ENCODE results near the gene HOGA1. TPM values are rescaled to one million over a fixed set of nuclear protein-coding genes. Genes with fewer than 3 reads are reported as not detected.

The HOGA1 gene
- total RNA-seq, 1 experiment from 2014 or later: not detected

DNA sequence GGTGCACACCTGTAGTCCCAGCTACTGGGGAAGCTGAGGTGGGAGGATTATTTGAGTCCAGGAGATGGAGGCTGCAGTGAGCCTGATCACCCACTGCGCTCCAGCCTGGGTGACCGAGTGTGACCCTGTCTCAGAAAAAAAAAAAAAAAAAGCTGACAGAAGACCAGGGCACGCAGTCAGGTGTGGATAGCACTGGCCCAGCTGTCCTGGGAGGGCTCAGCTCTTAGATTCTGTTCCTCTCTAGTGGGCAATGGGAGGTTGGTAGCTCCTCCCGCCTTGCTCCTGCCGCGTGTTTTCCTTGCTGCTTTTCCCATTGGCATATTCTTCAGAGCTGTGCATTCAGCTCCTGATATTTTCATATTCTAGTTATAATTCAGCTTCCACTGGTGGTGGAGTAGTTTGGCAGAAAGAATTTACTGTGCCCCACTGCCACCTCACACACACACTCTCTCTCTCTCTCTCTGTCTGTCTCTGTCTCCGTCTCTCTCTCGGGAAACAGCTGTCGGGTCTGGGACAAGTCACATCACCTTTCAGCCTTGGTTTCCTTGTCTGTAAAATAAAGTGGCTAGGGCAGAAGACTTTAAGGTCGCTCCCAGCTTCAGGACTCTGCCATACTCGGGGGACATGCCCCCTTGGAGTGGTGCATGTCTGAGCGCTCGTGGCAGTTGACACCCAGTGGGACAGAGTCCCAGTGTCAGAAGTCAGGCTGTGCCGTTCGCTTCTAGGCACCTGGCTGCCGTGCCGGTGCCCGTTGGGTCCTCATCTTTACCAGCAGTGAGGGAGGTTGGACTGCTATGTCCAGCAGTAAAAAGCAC lies 37.5 kb upstream of the HOGA1 start:
- H3K4me3 ChIP-seq (ENCODE audit: low read depth, low read length, poor library complexity, severe bottlenecking): no peak overlapping the region
- ChIA-PET POLR2A (ENCODE audit: low non-redundant PET) (no interaction called here), CTCF (no interaction called here)
- H3K36me3 ChIP-seq (ENCODE audit: insufficient read depth, low read length, poor library complexity, severe bottlenecking): no peaks in the 10 kb centered on the region
- BruUV-seq (replicated peaks): no TSS peak
- H3K4me1 ChIP-seq (ENCODE audit: insufficient read depth, low read length, poor library complexity, severe bottlenecking): peaks cover 20% of the 10 kb centered on the region
- no peak for DNase-seq (ENCODE audit: low spot score)
- no peak for TF ChIP-seq EZH2 (IDR thresholded peaks at IDR 0.05; ENCODE audit: borderline replicate concordance, low read depth, low read length, poor library complexity, severe bottlenecking)
- TF ChIP-seq CTCF (conservative IDR thresholded peaks at IDR 0.05; ENCODE audit: low read depth, low read length): no peak
- no peaks in the 10 kb centered on the region for H3K27me3 ChIP-seq (replicated peaks; ENCODE audit: insufficient read depth, low read depth, low read length, poor library complexity)
- H3K27ac ChIP-seq (ENCODE audit: low read depth, low read length, poor library complexity, severe bottlenecking): no peak overlapping the region
- no peaks in the 10 kb centered on the region for H3K9me3 ChIP-seq (ENCODE audit: low read depth, low read length, poor library complexity, severe bottlenecking)
- intact Hi-C loops (cut with micrococcal nuclease; ENCODE audit: unreplicated experiment): no loop called here

DNA sequence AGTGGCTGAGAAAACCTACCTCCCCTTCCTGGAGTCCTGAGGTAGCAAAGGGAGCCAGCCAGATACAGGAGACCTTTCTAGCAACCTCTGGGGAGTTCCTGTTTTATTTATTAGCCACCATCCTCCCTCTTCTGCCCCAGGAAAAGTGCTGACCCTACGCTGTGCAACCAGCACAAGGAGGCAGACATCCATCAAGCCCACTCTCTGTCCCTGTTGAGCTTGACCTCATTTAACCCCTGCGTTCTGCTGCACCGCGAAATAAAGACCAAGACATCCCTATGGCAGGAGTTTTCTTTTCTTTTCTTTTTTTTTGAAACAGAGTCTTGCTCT lies 37.0 kb upstream of the HOGA1 start:
- H3K27me3 ChIP-seq (replicated peaks; ENCODE audit: insufficient read depth, low read depth, low read length, poor library complexity): no peaks in the 10 kb centered on the region
- BruUV-seq (replicated peaks): no TSS peak
- H3K27ac ChIP-seq (ENCODE audit: low read depth, low read length, poor library complexity, severe bottlenecking): no peak overlapping the region
- intact Hi-C loops (cut with micrococcal nuclease; ENCODE audit: unreplicated experiment): no loop called here
- no peak for DNase-seq (ENCODE audit: low spot score)
- no peak overlapping the region for H3K4me3 ChIP-seq (ENCODE audit: low read depth, low read length, poor library complexity, severe bottlenecking)
- H3K36me3 ChIP-seq (ENCODE audit: insufficient read depth, low read length, poor library complexity, severe bottlenecking): no peaks in the 10 kb centered on the region
- peaks cover 14% of the 10 kb centered on the region for H3K4me1 ChIP-seq (ENCODE audit: insufficient read depth, low read length, poor library complexity, severe bottlenecking)
- no peak for TF ChIP-seq EZH2 (IDR thresholded peaks at IDR 0.05; ENCODE audit: borderline replicate concordance, low read depth, low read length, poor library complexity, severe bottlenecking)
- TF ChIP-seq CTCF (conservative IDR thresholded peaks at IDR 0.05; ENCODE audit: low read depth, low read length): no peak
- H3K9me3 ChIP-seq (ENCODE audit: low read depth, low read length, poor library complexity, severe bottlenecking): no peaks in the 10 kb centered on the region
- POLR2A ChIA-PET (ENCODE audit: low non-redundant PET): no interaction called here
- CTCF ChIA-PET: no interaction called here

DNA sequence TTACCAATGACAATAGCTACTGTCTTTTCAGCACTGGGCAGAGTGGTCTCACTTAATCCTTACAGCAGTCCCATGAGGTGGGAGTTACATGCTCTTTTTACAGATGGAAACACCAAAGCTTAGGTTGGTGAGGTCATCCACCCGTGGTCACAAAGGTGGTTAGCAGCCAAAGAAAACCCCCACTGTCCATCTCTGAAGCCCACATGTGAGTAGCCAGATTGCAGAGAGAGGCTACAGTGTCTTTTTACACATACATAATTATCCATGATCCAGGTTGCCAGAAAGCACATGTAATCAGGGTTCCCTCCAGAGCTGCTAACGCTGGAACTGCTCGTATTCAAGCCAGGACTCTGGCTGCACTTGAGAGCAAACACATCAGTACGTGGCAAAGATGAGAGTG lies 36.2 kb upstream of the HOGA1 start:
- H3K36me3 ChIP-seq (ENCODE audit: insufficient read depth, low read length, poor library complexity, severe bottlenecking): no peaks in the 10 kb centered on the region
- DNase-seq (ENCODE audit: low spot score): no peak
- peaks cover 7% of the 10 kb centered on the region for H3K4me1 ChIP-seq (ENCODE audit: insufficient read depth, low read length, poor library complexity, severe bottlenecking)
- TF ChIP-seq EZH2 (IDR thresholded peaks at IDR 0.05; ENCODE audit: borderline replicate concordance, low read depth, low read length, poor library complexity, severe bottlenecking): no peak
- no peak for TF ChIP-seq CTCF (conservative IDR thresholded peaks at IDR 0.05; ENCODE audit: low read depth, low read length)
- intact Hi-C loops (cut with micrococcal nuclease; ENCODE audit: unreplicated experiment): no loop called here
- BruUV-seq (replicated peaks): no TSS peak
- no peaks in the 10 kb centered on the region for H3K27me3 ChIP-seq (replicated peaks; ENCODE audit: insufficient read depth, low read depth, low read length, poor library complexity)
- no peaks in the 10 kb centered on the region for H3K9me3 ChIP-seq (ENCODE audit: low read depth, low read length, poor library complexity, severe bottlenecking)
- no peak overlapping the region for H3K4me3 ChIP-seq (ENCODE audit: low read depth, low read length, poor library complexity, severe bottlenecking)
- H3K27ac ChIP-seq (ENCODE audit: low read depth, low read length, poor library complexity, severe bottlenecking): no peak overlapping the region
- ChIA-PET POLR2A (ENCODE audit: low non-redundant PET) (no interaction called here), CTCF (no interaction called here)

Measured in A673 (cell line).